SK-N-SH (cell line): ENCODE results near the gene FHOD3. TPM values are rescaled to one million over a fixed set of nuclear protein-coding genes. Genes with fewer than 3 reads are reported as not detected.

ENCODE experiments used
- CTCF ChIA-PET: fragments of 300-600, 350-600 bp; formaldehyde crosslinking; extraction: SDS; loops from one replicate; lab custom pipeline; 2021; lab: Yijun Ruan, JAX
- POLR2A ChIA-PET: fragments of 350-600 bp; sonication (Branson Sonifier 250); formaldehyde crosslinking; extraction: SDS; loops from one replicate; lab custom pipeline; 2020; ENCODE audit warnings: antibody characterized with exemption, inconsistent platforms; lab: Yijun Ruan, JAX
- DNase-seq: peaks from one replicate; pipeline ENCODE4 v3.0.0; 2012
- H2AFZ ChIP-seq: fragments of 200-600 bp; sonication (generic); 2 replicates; pipeline ENCODE4 v1.8.1; 2016; ENCODE audit warnings: antibody characterized with exemption, mild to moderate bottlenecking, low read depth
- H3F3A ChIP-seq: fragments of 200-600 bp; sonication (generic); replicated peaks from 2 replicates; pipeline ENCODE3; 2016; ENCODE audit warnings: antibody characterized with exemption, mild to moderate bottlenecking; ENCODE audit not compliant: insufficient read depth
- H3K27ac ChIP-seq, 2 experiments: fragments of 200-500 bp in 1 of 2; fragments of 200-600 bp in 1 of 2; sonication (Bioruptor generic) in 1 of 2; sonication (generic), shearing (Covaris generic) in 1 of 2; 2 replicates each; pipeline versions ENCODE4 v1.5.1 to v1.6.1; 2014 to 2016; ENCODE audit warnings: low read depth in 2 of 2, inconsistent platforms in 1 of 2, low read length in 1 of 2, mild to moderate bottlenecking in 1 of 2, mixed read lengths in 1 of 2
- H3K27me3 ChIP-seq: fragments of 200-600 bp; sonication (generic), shearing (Covaris generic); 2 replicates; pipeline ENCODE4 v1.6.1; 2016; ENCODE audit warnings: mixed run types; ENCODE audit not compliant: insufficient read depth
- H3K36me3 ChIP-seq, 2 experiments: fragments of 200-500 bp in 1 of 2; fragments of 200-600 bp in 1 of 2; sonication (Bioruptor generic) in 1 of 2; sonication (generic) in 1 of 2; replicated peaks in 1 of 2; 2 replicates each; pipeline versions ENCODE3 to v1.5.1; 2014 to 2016; ENCODE audit warnings: low read length in 1 of 2, mild to moderate bottlenecking in 1 of 2; ENCODE audit not compliant: insufficient read depth in 2 of 2, control insufficient read depth in 1 of 2
- H3K4me1 ChIP-seq, 2 experiments: fragments of 200-500 bp in 1 of 2; fragments of 200-600 bp in 1 of 2; sonication (Bioruptor generic) in 1 of 2; sonication (generic), shearing (Covaris generic) in 1 of 2; 2 replicates each; pipeline versions ENCODE4 v1.5.1 to v1.6.1; 2014 to 2016; ENCODE audit warnings: low read depth in 1 of 2, low read length in 1 of 2, mixed run types in 1 of 2; ENCODE audit not compliant: insufficient read depth in 2 of 2, control insufficient read depth in 1 of 2
- H3K4me2 ChIP-seq: fragments of 200-600 bp; sonication (generic), shearing (Covaris generic); 2 replicates; pipeline ENCODE4 v1.6.1; 2017; ENCODE audit warnings: mixed run types
- H3K4me3 ChIP-seq, 2 experiments: fragments of 200-500 bp in 1 of 2; fragments of 200-600 bp in 1 of 2; sonication (Bioruptor generic) in 1 of 2; sonication (generic), shearing (Covaris generic) in 1 of 2; 2 replicates each; pipeline versions ENCODE4 v1.5.1 to v1.8.1; 2014 to 2016; ENCODE audit warnings: low read depth in 2 of 2, inconsistent platforms in 1 of 2, low read length in 1 of 2, mild to moderate bottlenecking in 1 of 2, mixed read lengths in 1 of 2, moderate library complexity in 1 of 2
- H3K79me2 ChIP-seq: fragments of 200-600 bp; sonication (generic); 2 replicates; pipeline ENCODE4 v1.8.1; 2017; ENCODE audit warnings: mild to moderate bottlenecking; ENCODE audit not compliant: insufficient read depth
- H3K9ac ChIP-seq: fragments of 200-600 bp; sonication (generic); 2 replicates; pipeline ENCODE4 v1.6.1; 2017; ENCODE audit warnings: mixed run types
- H3K9me2 ChIP-seq: fragments of 200-600 bp; sonication (generic); 2 replicates; pipeline ENCODE4 v1.6.1; 2017; ENCODE audit warnings: mixed run types
- H3K9me3 ChIP-seq: fragments of 200-600 bp; sonication (generic); 2 replicates; pipeline ENCODE4 v1.6.1; 2017; ENCODE audit warnings: mixed run types, mild to moderate bottlenecking, moderate library complexity
- H4K20me1 ChIP-seq: fragments of 200-600 bp; sonication (generic); 2 replicates; pipeline ENCODE4 v1.6.1; 2017; ENCODE audit warnings: mild to moderate bottlenecking, mixed run types; ENCODE audit not compliant: insufficient read depth
- CHD2 ChIP-seq: fragments of 150-350 bp; IDR thresholded peaks from 2 replicates; pipeline ENCODE4 v1.6.1; 2018; ENCODE audit warnings: low read length; ENCODE audit not compliant: partially characterized antibody
- ELF1 ChIP-seq: IDR thresholded peaks from 2 replicates; pipeline ENCODE4 v1.4.0; 2012
- EZH2phosphoT487 ChIP-seq: fragments of 200-600 bp; sonication (generic); IDR thresholded peaks from 2 replicates; pipeline ENCODE4 v1.6.1; 2017; ENCODE audit warnings: low read depth, mixed run types, mild to moderate bottlenecking, antibody characterized with exemption, moderate library complexity, borderline replicate concordance
- FOSL2 ChIP-seq: IDR thresholded peaks from 2 replicates; pipeline ENCODE4 v1.4.0; 2012; ENCODE audit warnings: low read depth, mild to moderate bottlenecking, moderate library complexity, borderline replicate concordance
- FOXM1 ChIP-seq: IDR thresholded peaks from 2 replicates; pipeline ENCODE4 v1.4.0; 2012; ENCODE audit warnings: low read depth, mild to moderate bottlenecking
- JUND ChIP-seq: IDR thresholded peaks from 2 replicates; pipeline ENCODE4 v1.4.0; 2012
- MEF2A ChIP-seq: IDR thresholded peaks from 2 replicates; pipeline ENCODE4 v1.4.0; 2012; ENCODE audit warnings: low read depth, borderline replicate concordance
- MXI1 ChIP-seq: IDR thresholded peaks from 2 replicates; pipeline ENCODE4 v1.6.1; 2012; ENCODE audit warnings: mild to moderate bottlenecking, low read depth, low read length, improper control_type of control experiment
- NFIC ChIP-seq: IDR thresholded peaks from 2 replicates; pipeline ENCODE4 v1.4.0; 2012; ENCODE audit warnings: borderline replicate concordance
- NRF1 ChIP-seq: IDR thresholded peaks from 2 replicates; pipeline ENCODE4 v1.6.1; 2012; ENCODE audit warnings: low read depth, mild to moderate bottlenecking, low read length
- POLR2AphosphoS5 ChIP-seq: IDR thresholded peaks from 2 replicates; pipeline ENCODE4 v1.6.1; 2012; ENCODE audit warnings: low read depth, low read length
- RCOR1 ChIP-seq: fragments of 150-350 bp; IDR thresholded peaks from 2 replicates; pipeline ENCODE4 v1.6.1; 2017; ENCODE audit warnings: antibody characterized with exemption, low read length
- RFX5 ChIP-seq: IDR thresholded peaks from 2 replicates; pipeline ENCODE4 v1.6.1; 2012; ENCODE audit warnings: mild to moderate bottlenecking, improper control_type of control experiment, low read length
- RXRA ChIP-seq: IDR thresholded peaks from 2 replicates; pipeline ENCODE4 v1.4.0; 2012; ENCODE audit warnings: low read depth, mild to moderate bottlenecking, borderline replicate concordance
- SIN3A ChIP-seq: IDR thresholded peaks from 2 replicates; pipeline ENCODE4 v1.6.1; 2012; ENCODE audit warnings: low read depth, mild to moderate bottlenecking, low read length, moderate library complexity, borderline replicate concordance
- TEAD4 ChIP-seq: IDR thresholded peaks from 2 replicates; pipeline ENCODE4 v1.4.0; 2012; ENCODE audit warnings: mild to moderate bottlenecking, borderline replicate concordance; ENCODE audit not compliant: insufficient read depth
- WGBS: methylation state at CpG from one replicate; pipeline ENCODE4 v1.1.6; 2017; ENCODE audit warnings: low lambda C conversion rate; 5-methylcytosine and 5-hydroxymethylcytosine counted together
- polyA plus RNA-seq, 3 experiments: library from polyadenylated mRNA; depleted of rRNA; stranded (reverse); fragments of >200 nt; gene quantifications; 2 replicates each; pipeline ENCODE4 v1.2.3, GENCODE V29; 2012
- TF ChIP-seq, protein P1 (sequence below): fragments of 200-600 bp; sonication (generic); IDR thresholded peaks from 2 replicates; pipeline ENCODE4 v1.6.1; 2017; ENCODE audit warnings: antibody characterized with exemption, mild to moderate bottlenecking, moderate library complexity
- TF ChIP-seq, protein P2 (sequence below): IDR thresholded peaks from 2 replicates; pipeline ENCODE4; 2012
- TF ChIP-seq, protein P3 (sequence below): IDR thresholded peaks from 2 replicates; pipeline ENCODE4 v1.4.0; 2012; ENCODE audit warnings: low read depth
- TF ChIP-seq, protein P4 (sequence below): IDR thresholded peaks from 2 replicates; pipeline ENCODE4 v1.6.1; 2012; ENCODE audit warnings: mild to moderate bottlenecking, low read depth, low read length, moderate library complexity

Gene FHOD3
- polyA plus RNA-seq, 1 of the 3 experiments (the other 2 are of a cell fraction) = 10.9 TPM

DNA sequence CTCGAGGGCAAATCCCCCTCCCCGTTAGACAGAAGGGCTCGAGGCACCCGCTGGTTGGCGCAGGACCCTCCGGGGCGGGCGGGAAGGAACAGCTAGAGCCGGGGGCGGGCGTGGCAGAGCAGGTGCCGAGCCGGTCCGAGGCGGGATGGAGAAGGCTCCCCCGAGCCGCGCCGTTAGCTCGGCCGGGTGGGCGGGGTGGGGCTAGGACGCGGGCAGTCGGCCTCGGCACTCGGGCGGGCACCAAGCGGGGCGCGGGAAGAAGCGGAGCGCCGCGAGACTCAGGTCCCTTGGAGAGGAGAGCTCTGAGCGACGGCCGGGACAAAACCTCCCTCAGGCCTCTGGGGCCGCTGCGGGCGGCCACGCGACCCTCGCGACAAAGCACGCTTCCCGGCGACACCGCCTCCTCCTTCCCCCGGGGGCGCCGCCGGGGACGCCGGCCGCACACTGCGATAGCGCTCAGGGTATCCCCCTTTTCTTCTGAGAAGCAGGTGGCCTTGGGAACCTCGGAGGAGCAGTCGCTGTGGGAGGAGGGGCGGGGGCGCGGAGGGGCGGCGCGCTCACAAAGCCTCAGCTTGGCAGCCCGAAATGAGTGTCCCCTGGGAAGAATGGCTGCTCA, 721 bp downstream of the FHOD3 start:
- Histone ChIP-seq H3K9me2 (no peaks in the 10 kb centered on the region), H3K4me1 (peaks cover 0 to 21% of the 10 kb centered on the region in 2 experiments; a peak in 2 of 4 replicates), H3K36me3 (no peaks in the 10 kb centered on the region), H2AFZ (peak overlapping the region; percentile 78; the same call in 1 of the 2 replicates), H3K9me3 (no peaks in the 10 kb centered on the region; the same call in 1 of the 2 replicates), H4K20me1 (no peaks in the 10 kb centered on the region), H3K79me2 (peaks cover 7% of the 10 kb centered on the region; the same call in 1 of the 2 replicates), H3K27me3 (peaks cover 6% of the 10 kb centered on the region; the same call in 1 of the 2 replicates), H3K9ac (peak overlapping the region; percentile 72; the same call in 1 of the 2 replicates), H3K4me2 (peak overlapping the region; percentile 98), H3F3A (no peaks in the 10 kb centered on the region), H3K27ac (peak overlapping the region; percentile 24 to 89; a peak in 3 of 4 replicates), H3K4me3 (peak overlapping the region; percentile 68 to 79)
- CTCF ChIA-PET = interaction anchor here (0.7 to 4.3 kb wide), 11 partner anchors 10 to 413 kb away, joined by 3 to 24 read pairs (median 5); no protein-coding TSS in a partner anchor
- POLR2A ChIA-PET = interaction anchor here (0.5 to 2.8 kb wide), 8 partner anchors 11 to 1254 kb away, joined by 3 to 13 read pairs (median 4); no protein-coding TSS in a partner anchor
- DNase-seq = peak; percentile 80
- WGBS = under 1% methylated on average over 12 of the region's 67 CpGs
- TF ChIP-seq MXI1 (peak; percentile 42), ELF1 (no peak)

DNA sequence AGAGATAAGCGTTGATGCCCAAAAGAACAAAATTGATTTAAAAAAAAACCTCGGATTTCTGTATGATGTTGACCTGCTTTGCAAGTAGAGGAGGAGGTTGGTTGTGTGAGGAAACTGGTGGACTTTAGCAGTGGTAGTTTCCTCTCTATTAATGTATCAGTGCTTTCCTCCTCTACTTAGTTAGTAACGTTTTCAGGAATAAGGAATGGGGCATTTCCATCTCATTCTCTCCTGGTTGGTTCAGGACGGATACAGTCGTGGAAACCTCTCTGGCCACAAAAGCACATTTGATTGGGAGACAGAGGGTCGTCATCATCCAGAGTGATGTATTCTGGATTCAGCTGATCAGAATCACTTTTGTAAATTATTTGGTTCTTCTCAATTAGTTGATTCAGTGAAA, 1.5 kb downstream of the FHOD3 start:
- Histone ChIP-seq H2AFZ (no peak overlapping the region), H3K9ac (no peak overlapping the region), H4K20me1 (no peaks in the 10 kb centered on the region), H3F3A (no peaks in the 10 kb centered on the region), H3K27ac (no peak overlapping the region; a peak in 1 of 4 replicates), H3K4me2 (no peak overlapping the region), H3K9me2 (no peaks in the 10 kb centered on the region), H3K4me1 (peaks cover 0 to 25% of the 10 kb centered on the region in 2 experiments; a peak in 2 of 4 replicates), H3K4me3 (peak overlapping the region in 1 of 2 experiments; percentile 79; a peak in 2 of 4 replicates), H3K36me3 (no peaks in the 10 kb centered on the region), H3K9me3 (no peaks in the 10 kb centered on the region), H3K79me2 (peaks cover 7% of the 10 kb centered on the region; the same call in 1 of the 2 replicates), H3K27me3 (peaks cover 10% of the 10 kb centered on the region; the same call in 1 of the 2 replicates)
- POLR2A ChIA-PET = interaction anchor here (2.8 kb wide), 1 partner anchor 10 kb away, joined by 13 read pairs; no protein-coding TSS in a partner anchor
- CTCF ChIA-PET = interaction anchor here (0.7 to 4.3 kb wide), 6 partner anchors 9 to 281 kb away, joined by 3 to 24 read pairs (median 9); no protein-coding TSS in a partner anchor
- DNase-seq = no peak
- WGBS = 94% methylated on average over 6 of the region's 6 CpGs
- TF ChIP-seq SIN3A (no peak), FOXM1 (no peak), NFIC (no peak), FOSL2 (no peak), RFX5 (no peak), RXRA (no peak), JUND (no peak), TEAD4 (no peak), NRF1 (no peak), MEF2A (no peak), CHD2 (no peak), RCOR1 (no peak), ELF1 (no peak), EZH2phosphoT487 (no peak), POLR2AphosphoS5 (no peak)
- TF ChIP-seq, protein P1, sequence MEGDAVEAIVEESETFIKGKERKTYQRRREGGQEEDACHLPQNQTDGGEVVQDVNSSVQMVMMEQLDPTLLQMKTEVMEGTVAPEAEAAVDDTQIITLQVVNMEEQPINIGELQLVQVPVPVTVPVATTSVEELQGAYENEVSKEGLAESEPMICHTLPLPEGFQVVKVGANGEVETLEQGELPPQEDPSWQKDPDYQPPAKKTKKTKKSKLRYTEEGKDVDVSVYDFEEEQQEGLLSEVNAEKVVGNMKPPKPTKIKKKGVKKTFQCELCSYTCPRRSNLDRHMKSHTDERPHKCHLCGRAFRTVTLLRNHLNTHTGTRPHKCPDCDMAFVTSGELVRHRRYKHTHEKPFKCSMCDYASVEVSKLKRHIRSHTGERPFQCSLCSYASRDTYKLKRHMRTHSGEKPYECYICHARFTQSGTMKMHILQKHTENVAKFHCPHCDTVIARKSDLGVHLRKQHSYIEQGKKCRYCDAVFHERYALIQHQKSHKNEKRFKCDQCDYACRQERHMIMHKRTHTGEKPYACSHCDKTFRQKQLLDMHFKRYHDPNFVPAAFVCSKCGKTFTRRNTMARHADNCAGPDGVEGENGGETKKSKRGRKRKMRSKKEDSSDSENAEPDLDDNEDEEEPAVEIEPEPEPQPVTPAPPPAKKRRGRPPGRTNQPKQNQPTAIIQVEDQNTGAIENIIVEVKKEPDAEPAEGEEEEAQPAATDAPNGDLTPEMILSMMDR = no peak
- TF ChIP-seq, protein P2, sequence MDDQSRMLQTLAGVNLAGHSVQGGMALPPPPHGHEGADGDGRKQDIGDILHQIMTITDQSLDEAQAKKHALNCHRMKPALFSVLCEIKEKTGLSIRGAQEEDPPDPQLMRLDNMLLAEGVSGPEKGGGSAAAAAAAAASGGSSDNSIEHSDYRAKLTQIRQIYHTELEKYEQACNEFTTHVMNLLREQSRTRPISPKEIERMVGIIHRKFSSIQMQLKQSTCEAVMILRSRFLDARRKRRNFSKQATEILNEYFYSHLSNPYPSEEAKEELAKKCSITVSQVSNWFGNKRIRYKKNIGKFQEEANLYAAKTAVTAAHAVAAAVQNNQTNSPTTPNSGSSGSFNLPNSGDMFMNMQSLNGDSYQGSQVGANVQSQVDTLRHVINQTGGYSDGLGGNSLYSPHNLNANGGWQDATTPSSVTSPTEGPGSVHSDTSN = no peak
- TF ChIP-seq, protein P3, sequence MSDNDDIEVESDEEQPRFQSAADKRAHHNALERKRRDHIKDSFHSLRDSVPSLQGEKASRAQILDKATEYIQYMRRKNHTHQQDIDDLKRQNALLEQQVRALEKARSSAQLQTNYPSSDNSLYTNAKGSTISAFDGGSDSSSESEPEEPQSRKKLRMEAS = no peak
- TF ChIP-seq, protein P4, sequence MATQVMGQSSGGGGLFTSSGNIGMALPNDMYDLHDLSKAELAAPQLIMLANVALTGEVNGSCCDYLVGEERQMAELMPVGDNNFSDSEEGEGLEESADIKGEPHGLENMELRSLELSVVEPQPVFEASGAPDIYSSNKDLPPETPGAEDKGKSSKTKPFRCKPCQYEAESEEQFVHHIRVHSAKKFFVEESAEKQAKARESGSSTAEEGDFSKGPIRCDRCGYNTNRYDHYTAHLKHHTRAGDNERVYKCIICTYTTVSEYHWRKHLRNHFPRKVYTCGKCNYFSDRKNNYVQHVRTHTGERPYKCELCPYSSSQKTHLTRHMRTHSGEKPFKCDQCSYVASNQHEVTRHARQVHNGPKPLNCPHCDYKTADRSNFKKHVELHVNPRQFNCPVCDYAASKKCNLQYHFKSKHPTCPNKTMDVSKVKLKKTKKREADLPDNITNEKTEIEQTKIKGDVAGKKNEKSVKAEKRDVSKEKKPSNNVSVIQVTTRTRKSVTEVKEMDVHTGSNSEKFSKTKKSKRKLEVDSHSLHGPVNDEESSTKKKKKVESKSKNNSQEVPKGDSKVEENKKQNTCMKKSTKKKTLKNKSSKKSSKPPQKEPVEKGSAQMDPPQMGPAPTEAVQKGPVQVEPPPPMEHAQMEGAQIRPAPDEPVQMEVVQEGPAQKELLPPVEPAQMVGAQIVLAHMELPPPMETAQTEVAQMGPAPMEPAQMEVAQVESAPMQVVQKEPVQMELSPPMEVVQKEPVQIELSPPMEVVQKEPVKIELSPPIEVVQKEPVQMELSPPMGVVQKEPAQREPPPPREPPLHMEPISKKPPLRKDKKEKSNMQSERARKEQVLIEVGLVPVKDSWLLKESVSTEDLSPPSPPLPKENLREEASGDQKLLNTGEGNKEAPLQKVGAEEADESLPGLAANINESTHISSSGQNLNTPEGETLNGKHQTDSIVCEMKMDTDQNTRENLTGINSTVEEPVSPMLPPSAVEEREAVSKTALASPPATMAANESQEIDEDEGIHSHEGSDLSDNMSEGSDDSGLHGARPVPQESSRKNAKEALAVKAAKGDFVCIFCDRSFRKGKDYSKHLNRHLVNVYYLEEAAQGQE = no peak
